Left hindlimb (tissue), 1 donor: ENCODE results near the gene IBTK.
"Not testable (repeated sequence)": the region's sequence is repeated elsewhere in the genome, so short reads cannot be mapped to it uniquely, and the experiment has no call there.

ENCODE experiments used
- DNase-seq: peaks from one replicate; pipeline ENCODE4 v3.0.0-alpha.2; 2018

IBTK gene

DNA sequence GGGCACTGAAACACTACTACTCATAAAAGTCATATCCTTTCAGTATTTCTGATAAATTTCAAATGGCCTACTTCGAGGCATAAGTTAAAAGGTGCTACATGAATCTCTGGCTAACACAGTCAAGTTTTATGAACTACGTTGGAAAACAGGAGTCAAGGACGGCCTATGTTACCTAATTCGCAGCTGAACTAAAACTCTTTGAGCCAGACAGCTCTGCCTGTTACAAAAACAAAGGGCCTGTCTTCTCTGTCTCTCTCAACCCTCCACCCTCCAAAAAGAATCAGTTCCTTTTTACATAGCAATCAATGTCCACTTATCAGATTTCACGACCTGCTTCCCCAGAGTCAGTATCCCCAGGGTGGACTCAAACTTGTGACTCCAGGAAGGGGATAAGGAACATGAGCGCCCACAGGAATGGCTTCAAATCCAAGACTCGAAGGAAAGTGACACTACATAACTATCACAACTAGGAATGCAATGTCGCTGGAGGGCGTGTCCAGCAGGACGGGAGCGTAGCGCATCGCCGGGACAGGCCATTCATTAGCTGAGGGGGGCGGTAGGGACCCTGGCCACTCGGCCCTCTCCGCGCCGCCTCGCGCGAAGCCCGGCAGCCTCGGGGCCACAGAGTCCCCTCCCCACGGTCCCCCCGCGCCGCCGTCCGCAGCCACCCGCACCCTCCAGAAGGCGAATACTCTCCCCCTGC, 591 bp downstream of the IBTK start:
- DNase-seq, result no peak

DNA sequence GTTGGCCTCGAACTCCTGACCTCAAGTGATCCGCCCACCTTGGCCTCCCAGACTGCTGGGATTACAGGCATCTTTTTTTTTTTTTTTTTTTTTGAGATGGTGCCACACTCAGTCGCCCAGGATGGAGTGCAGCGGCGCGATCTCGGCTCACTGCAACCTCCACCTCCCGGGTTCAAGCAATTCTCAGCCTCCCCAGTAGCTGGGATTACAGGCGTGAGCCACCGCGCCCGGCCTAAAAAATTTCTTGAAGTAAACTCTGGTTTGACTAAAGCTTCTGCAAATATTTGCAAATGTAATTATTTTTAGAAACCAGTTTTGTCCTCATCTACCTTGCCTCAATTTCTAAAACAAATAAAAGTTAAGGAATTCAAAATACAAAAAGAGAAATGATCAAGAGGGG, 1.2 kb downstream of the IBTK start:
- no peak for DNase-seq

DNA sequence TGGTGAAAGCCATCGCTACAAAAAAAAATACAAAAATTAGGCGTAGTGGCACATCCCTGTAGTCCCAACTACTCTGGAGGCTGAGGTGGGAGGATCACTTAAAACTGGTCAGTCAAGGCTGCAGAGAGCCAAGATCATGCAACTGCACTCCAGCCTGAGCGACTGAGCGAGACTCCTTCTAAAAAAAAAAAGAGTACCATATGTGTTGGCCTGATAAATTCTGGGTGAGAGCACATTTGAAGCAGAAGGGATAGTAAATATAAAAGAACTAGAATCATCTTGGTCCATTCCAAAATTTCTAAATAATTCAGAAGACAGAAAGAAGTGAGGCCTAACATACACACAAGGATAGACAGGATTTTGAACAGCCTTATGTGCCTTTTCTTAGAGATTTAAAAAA, 2.2 kb downstream of the IBTK start:
- DNase-seq, result no peak

DNA sequence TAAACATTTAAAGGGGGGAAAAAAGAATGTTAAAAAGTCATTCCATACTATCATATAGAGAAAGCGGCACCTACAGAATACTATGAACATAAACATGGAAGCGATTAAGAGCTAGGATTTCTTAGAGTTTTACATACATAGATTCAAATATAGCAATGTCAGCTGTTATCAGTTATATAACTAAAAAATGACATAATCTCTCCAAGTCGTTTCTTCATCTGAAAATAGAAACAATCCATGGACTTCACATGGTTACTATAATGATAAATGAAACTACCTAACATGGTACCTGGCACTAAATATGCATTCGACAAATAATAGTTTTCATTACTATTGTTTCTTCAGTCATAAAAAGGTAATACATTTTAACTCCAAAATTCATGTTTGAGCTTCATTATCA, 3.7 kb downstream of the IBTK start:
- DNase-seq, result no peak

GRCh38 chr6:82240186-82240585, 7.4 kb downstream of the IBTK start:
- no peak for DNase-seq

- no peak for DNase-seq
Measured at GRCh38 chr6:82239597-82239996, 7.9 kb downstream of the IBTK start.

DNA sequence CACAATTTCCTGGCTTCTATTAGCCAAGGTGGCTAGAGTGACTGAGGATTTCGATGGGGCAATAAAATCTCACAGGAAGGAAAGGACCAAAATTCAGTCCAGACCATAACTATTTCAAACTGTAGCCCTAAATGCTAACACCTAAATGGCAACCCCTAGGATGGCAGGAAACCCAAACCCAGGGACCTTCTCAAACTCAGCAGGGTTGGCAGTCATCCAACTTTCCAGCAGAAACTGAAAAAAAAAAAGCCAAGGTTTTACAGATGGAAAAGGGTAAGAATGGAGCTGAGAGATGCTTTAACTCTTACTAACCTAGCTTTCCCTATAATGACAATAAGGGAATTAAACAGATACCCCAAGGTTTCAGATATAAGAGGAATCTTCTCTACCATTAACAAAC, 10.5 kb downstream of the IBTK start:
- DNase-seq, result no peak

- no peak for DNase-seq
Measured at GRCh38 chr6:82227770-82228169, 19.8 kb downstream of the IBTK start.

DNA sequence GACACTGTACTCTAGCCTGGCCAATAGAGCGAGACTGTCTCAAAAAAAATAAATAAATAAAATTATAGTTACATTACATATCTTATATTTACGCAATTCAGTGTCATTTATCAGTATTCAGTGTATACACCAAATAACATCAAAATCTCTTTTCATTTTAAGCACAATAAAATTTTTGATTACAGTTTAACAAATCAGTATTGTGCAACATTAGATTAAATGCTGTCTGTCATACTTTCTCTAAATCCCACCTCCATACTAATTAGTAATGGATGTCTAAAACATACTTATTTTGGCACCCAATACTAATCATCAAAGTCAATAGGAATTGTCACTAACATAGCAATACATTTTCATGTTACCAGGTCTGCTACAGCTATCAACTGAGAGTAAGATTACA, 27.4 kb downstream of the IBTK start:
- DNase-seq, result no peak

GRCh38 chr6:82217018-82217586, 30.4 kb downstream of the IBTK start:
- DNase-seq, result no peak

DNA sequence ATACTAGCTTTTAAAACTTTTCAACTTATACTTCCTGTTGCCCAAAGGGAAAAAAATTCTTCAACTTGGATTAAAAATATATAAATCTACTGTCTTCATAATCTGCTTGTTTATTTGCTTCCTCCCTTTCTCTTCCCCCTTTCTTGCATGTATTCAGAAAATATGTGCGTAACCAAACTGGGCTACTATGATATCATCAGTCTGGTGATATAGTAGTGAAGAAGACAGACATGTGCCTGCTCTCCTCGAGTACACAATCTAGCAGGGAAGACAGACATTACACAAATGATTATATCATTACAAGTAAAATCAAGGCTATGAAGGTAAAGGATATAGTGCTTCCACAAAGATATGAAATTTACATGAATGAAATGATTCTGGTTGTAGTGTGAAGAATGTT, 31.0 kb downstream of the IBTK start:
- DNase-seq, result no peak

DNA sequence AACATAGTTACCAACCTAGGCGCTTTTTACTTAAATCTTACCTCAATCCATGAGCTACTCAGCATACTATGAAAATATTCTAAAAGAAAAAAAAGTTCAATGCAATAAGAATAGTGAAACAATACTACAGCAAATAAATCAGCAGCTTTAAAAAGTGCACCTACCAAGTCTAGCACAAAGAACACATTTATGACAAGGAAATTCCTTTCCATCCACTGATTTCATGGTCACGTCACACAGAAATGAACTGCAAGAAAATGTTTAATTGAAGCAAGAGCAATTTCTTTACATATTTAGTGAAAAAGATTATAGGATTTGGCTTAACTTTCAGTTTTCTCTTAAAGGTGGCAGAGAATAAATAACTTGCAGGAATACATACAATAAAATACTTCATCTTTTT, 36.2 kb downstream of the IBTK start:
- DNase-seq, result no peak

- no peak for DNase-seq
Measured at GRCh38 chr6:82208913-82209312, 38.6 kb downstream of the IBTK start.

GRCh38 chr6:82205930-82206392, 41.6 kb downstream of the IBTK start:
- no peak for DNase-seq

DNA sequence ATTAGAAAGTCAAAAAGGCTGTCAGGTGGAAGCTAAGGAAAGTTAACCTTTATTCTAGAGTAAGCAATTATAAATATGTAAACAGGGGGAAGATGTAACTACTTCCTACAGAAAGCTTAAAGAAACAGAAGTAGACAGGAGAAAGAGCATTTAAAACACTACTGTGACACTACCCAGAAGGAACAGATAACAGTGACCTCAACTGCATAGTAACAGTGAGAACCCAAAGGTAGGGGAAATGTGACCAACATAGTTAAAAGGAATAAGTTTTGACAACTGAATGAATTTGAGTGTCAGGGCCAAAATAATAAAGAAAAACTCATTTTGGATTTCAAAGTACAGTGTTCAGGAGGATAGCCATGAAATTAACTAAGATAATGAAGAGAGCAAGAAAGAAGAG, 43.5 kb downstream of the IBTK start:
- no peak for DNase-seq

- no peak for DNase-seq
Measured at GRCh38 chr6:82197784-82198183, 49.8 kb downstream of the IBTK start.

DNA sequence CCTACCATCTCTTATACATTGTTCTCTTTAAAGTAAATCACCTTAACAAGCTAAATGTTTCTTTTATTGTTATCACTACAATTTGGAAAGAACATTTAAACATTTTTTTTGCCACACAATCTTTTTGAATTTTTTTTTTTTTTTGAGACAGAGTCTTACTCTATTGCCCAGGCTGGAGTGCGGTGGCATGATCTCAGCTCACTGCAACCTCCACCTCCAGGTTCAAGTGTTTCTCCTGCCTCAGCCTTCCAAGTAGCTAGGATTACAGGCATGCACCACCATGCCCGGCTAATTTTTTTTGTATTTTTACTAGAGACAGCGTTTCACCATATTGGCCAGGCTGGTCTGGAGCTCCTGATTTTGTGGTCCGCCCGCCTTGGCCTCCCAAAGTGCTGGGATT, 50.3 kb downstream of the IBTK start:
- DNase-seq, result not testable (repeated sequence)

DNA sequence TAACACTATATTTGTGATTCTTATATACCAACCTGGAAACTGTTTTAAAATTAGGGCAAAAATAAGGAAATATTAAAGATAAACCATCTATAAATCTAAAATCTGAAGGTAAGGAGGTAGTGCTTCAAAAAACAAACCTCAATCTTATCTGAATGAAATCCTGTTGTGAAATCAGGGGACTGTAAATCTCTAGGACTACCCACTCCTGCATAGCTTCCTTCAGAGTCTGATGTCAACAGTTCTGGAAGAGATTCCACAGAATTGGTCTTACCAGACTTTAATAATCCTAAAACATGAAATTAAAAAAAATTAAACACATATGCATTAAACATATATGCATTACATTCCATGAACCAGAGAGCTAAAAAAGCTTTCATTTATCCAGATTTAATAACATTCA, 51.4 kb downstream of the IBTK start:
- no peak for DNase-seq

GRCh38 chr6:82195619-82196018, 51.9 kb downstream of the IBTK start:
- DNase-seq, result no peak

DNA sequence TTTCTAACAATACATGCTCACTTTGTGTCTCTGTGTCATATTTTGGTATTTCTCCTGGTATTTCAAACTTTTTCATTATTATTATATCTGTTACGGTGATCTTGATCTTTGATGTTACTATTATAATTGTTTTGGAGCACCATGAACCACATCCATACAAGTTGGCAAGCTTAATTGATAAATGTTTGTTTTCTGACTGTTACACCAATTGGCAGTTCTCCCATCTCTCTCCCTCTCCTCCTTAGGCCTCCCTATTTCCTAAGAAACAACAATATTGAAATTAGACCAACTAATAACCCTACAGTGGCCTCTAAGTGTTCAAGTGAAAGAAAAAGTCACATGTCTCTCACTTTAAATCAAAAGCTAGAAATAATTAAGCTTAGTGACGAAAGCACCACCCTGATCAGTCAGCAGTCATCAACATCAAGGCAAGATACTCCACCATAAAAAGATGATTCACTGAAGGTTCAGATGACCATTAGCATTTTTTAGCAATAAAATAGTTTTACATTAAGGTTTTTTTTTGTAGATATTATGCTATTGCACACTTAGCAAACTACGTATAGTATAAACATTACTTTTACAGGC, 61.5 kb downstream of the IBTK start:
- DNase-seq, result no peak

- DNase-seq, result no peak
Measured at GRCh38 chr6:82183642-82184282, 63.8 kb downstream of the IBTK start.

DNA sequence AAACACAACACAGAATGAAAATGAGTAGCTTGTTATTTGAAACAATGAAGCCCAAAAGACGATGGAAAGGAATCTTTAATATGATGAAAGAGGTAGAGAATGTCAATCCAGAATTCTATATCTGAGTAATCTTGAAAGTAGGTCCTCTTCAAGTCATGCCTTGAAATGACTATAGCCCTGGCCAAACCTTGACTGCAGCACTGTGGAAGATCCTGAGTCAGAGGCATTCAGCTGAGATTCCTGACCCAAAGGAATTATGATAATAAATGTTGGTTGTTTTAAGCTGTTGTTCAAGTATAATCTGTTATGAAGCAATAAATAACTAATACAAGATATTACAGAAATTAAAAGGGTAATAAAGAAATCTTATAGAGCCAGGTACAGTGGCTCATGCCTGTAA, 64.8 kb downstream of the IBTK start:
- DNase-seq, result no peak

- no peak for DNase-seq
Measured at GRCh38 chr6:82179415-82179814, 68.1 kb downstream of the IBTK start.

GRCh38 chr6:82178759-82179112, 68.8 kb downstream of the IBTK start:
- no peak for DNase-seq
